Stimulated activated CD4-positive, alpha-beta T cell treated with anti-CD3 and anti-CD28 coated beads, Interleukin-1b, Interleukin-23, amount 100 ng/mL, for 4 hours (primary cell): ENCODE data around the gene ALPL.
"Not testable (repeated sequence)": the region's sequence is repeated elsewhere in the genome, so short reads cannot be mapped to it uniquely, and the experiment has no call there.

Source experiments
- DNase-seq, 2 donors: peaks; one replicate each; pipeline ENCODE4 v3.0.0-alpha.2; 2020; ENCODE audit warnings: low read depth in 2 of 2

Gene ALPL

DNA sequence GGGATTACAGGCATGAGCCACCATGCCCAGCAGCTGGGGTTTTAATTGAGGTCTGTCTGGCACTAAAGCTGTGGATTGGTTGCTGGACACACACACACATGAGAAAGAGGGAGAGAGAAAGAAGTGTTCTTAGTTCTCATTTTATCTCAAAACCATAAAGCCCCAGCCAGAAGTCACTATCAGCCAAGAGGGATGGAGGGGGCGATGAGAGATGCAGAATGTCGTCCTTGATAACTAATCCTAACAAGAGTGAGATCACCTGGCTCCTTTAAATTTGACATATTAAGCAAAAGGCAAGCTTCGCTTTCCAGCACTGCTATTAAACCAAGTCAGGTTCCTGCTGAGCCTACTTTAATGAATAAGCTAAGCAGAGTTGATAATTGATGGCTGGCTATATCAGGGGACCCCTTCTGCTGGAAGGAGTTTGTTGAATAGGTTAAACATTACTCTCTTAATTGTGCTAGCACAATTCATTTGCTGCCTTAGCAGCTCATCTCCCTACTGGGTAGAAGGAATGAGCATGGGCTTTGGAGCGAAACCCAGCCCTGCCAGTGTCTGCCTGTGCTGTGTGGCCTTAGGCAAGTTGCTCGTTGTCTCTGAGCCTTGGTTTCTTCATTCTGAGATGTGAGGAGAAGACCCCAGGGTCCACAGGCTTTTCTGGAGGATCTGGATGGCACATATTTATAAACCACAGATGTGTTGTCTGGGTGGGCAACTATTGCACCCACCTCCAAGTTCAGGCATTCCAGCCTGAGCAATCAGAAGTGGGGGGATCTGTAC lies 50.8 kb downstream of the ALPL start:
- DNase-seq: no peak

DNA sequence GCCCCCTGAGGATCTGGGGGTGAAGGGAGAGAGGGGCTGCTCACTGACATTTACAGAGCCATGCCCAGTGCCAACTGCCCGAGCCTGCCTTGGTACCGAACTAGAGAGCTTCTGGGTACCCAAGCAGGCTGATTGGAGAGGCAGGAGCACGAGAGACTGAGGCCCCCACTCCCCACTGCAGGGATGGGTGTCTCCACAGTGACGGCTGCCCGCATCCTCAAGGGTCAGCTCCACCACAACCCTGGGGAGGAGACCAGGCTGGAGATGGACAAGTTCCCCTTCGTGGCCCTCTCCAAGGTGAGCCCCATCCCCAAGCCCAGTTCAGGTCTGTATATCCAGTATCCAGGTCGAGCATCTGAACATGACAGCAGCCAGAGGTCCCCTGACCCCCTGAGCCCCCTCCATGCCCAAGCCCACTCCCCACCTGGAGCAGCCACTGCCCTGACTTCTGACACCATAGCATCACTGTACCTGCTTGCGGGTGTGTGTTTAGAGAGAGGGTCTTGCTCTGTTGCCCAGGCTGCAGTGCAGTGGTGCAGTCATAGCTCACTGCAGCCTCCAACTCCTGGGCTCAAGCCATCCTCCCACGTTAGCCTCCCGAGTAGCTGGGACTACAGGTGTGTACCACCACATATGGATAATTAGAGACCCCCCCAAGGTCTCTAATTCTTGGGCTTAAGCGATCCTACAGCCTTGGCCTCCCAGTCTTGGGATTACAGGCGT lies 51.9 kb downstream of the ALPL start:
- no peak for DNase-seq

DNA sequence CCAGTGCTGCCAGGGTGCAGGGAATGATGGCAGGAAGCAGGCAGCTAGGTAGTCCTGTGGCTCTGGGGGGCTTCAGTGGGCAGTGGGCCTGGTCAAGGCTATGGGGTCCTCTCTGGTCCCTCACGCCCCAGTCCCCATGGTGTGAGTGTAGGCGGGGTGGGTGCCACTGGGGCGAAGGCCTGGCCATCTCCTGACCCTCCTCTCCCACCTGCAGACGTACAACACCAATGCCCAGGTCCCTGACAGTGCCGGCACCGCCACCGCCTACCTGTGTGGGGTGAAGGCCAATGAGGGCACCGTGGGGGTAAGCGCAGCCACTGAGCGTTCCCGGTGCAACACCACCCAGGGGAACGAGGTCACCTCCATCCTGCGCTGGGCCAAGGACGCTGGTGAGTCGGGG lies 53.7 kb downstream of the ALPL start:
- no peak for DNase-seq

DNA sequence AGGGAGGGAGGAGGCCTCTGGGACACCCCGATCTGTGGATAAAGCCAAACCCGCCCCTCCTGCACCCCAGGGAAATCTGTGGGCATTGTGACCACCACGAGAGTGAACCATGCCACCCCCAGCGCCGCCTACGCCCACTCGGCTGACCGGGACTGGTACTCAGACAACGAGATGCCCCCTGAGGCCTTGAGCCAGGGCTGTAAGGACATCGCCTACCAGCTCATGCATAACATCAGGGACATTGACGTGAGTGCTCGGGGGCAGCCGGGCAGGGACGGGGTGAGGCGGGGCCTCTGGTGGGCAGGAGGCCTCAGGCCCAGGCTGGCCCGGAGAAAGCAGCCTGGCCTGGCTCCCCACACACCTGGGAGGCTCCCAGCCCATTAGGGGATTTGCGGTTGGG lies 54.7 kb downstream of the ALPL start:
- no peak for DNase-seq

DNA sequence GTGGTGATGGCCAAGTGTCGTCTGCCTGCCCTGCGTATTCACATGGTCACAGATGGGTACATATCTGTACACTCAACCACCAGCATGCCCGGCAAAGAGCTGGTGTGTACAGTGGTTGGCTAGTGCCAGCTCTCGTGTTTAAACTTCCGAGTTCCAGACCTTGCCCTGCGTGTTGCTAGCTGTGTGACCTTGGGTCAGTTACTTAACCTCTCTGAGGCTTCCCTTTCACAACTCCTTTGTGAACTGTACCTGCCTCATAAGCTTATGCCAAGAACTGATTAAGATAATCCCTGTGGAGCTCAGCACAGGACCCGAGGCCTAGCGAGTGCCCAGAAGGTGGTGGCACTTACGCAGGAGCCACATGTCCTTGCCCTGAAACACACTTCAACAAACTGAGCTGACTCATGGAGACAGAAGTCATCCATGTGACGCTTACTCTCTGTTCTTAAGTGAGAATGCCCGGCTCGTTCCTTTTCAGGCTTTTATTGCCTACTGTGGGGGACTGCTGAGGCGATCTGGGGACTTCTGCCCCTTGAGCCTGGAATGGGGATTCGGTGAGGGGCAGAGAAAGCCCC lies 55.4 kb downstream of the ALPL start:
- DNase-seq: no peak

DNA sequence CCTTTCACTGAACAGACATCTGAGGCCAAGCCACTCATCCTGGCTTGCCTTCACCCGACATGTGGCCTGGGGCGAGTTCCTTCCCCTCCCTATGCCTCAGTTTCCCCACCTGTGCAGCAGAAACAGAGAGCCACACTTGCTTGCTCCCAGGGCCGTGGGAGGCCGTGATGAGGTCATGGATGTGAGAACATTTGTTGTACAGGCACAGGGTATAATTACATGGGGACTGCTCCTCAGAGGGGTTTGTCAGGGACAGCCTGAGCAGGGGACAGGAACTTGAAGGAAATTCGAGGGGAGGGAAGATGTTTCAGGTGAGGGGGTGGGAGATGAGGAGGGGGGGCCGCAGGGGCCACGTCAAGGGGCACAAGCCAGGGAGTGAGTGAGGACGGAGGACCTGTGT lies 56.1 kb downstream of the ALPL start:
- no peak for DNase-seq

DNA sequence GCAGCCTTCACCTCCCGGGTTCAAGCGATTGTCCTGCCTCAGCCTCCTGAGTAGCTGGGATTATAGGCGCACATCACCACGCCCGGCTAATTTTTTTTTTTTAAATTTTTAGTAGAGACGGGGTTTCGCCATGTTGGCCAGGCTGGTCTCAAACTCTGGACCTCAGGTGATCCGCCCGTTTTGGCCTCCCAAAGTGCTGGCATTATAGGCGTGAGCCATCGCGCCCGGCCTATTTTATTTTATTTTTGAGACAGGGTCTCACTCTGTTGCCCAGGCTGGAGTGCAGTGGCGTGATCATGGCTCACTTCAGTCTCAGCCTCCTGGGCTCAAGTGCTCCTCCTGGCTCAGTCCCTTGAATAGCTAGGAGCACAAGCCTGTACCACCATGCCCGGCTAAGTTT lies 57.1 kb downstream of the ALPL start:
- DNase-seq: not testable (repeated sequence)

DNA sequence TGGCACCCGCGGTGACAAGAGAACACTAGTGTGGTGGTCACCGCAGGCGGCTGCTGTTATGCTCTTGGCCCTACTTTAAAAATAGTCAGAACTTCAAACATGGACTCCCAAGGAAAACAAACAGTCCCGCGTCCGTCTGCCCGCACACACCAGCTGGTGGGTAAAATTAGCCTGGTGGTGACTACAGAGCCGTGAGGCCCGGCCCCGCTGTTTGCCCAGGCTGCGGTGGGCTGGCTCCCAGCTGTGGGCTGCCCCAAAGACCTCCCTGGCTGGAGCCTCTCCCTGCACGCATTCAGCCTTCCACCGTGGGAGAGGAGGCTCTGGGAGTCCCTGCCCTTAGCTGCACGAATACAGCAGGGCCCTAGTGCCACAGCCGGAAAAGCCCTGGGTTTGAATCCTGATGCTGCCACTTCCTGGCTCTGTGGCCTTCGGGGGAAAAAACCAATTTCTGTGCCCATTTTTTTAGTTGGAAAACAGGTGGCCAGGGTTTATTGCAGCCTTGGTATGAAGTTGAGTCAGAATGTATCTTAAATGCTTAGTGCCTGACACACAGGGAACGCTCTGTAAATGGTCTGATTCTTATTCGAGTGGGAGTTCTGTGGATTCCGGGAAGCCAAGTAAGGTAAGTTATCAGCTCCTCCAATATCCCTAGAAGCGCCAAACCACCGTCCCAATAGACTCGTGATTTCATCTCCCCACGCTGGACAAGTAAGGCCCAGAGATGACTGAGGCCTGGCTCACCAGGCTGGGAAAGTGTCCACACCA lies 58.2 kb downstream of the ALPL start:
- no peak for DNase-seq

DNA sequence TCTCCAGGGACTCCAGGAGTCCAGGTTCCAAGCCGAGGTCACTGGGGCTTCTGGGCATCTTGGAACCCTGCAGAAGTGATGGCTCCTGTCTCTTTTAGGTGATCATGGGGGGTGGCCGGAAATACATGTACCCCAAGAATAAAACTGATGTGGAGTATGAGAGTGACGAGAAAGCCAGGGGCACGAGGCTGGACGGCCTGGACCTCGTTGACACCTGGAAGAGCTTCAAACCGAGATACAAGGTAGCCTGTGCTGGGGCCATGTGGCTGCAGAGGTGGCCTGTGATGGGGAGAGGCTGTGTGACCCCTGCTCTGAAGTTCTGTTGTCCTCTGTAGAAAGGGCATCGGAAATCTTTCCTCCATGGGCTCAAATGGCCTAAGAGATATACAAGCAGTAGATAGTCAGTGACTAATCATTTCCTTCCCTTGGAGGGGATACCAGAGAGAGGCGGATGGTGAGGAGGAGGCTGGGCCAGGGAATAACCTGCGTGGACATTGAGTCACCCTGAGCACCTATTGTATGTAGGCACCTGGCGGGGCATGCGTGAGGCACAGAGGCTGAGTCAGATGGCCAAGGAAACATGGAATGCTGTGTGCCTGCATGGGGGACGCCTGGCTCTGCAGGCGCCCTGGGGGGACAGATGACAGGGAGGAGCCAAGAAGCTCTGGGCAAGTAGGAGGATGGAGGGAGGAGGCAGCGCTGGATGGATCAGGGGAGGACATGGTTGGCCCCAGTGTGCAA lies 59.0 kb downstream of the ALPL start:
- DNase-seq: no peak

DNA sequence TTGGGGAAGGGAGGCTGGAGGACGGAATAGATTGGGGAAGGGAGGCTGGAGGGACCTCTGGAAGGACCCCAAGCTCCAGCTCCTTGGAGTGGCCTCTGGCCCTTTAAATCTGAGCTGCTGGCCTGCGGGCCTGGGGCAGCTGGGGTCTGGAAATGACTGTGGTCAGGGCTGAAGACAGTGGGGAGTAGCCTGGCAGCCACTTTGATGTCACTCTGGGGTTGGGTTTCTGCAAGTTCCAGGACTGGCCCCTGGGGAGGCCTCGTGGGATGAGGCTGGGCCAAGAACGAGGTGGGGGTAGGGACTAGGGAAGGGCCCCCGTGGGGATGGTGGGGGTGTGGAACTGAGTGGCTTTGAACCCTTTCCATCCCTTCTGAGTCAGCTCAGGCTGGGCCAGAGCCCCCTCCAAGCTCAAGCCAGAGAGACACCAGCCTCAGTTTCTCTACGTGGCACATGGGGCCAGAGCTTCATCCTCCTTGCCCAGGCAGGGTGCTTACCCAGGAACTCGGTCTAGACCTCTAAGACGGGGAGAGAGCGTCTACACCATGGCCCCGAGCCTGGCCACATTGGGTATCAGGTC lies 59.7 kb downstream of the ALPL start:
- DNase-seq: no peak

DNA sequence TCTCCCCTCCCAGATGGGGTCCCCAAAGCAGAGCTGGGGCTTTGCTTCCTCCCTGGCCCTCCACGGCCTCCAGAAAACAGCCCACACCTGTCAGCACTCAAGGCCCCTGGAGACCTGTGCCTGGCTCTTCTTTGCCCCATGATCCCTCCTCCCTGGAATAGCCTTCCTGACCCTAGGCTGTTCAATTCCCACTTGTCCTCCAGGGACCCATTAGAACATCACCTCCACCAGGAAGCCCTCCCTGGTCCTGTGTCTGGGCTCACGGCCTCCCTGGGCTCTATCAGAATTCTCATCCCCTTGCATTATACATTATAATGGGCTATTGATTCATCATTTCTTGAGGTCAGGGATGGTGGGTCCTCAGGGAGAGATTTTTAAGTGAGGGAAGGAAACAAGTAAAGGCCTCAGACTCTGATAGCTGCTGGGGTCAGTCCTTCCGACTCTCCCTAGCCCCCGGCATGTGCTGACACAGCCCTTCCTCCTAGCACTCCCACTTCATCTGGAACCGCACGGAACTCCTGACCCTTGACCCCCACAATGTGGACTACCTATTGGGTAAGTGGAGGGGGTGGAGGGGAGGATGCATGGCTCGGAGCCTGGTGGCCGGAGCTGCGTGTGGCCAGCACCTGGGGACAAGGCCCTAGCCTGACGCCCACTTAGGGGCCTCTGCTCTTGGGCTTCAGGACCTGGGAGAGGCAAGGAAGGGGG lies 60.8 kb downstream of the ALPL start:
- no peak for DNase-seq

DNA sequence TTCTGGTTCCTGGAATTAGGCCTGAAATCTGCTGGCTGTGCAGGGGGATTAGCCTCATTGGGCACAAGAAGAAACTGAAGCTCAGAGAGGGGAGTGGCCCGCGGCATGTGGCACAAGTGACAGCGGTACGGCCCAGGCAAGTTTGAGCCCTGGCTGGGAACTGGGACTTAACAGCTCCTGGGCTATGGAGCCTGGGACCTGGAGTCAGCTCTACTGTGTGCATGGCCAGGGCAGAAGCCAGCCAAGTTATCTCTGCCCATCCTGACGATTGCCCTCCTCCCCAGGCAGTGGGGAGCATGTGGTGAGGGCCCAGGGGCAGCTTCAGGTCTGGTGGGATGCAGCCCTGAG lies 61.3 kb downstream of the ALPL start:
- DNase-seq: no peak

DNA sequence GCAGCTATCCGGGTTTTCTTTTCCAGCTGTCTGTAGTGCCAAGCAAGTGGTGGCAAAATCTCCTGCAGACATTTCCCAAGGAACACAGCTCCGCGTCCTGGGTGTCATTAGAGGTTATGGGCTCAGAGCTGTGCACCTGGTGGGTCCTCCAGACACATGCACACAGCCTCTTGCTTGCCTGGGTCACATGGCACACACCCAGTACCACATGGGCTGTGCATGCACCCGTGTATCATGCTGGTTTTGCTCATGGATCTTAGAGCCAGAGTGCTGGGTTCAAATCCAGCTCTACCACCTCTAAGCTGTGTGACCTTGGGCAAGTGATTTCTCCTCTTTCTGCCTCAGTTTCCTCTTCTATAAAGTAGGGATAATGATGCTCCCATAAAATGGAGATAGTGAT lies 61.7 kb downstream of the ALPL start:
- DNase-seq: no peak

DNA sequence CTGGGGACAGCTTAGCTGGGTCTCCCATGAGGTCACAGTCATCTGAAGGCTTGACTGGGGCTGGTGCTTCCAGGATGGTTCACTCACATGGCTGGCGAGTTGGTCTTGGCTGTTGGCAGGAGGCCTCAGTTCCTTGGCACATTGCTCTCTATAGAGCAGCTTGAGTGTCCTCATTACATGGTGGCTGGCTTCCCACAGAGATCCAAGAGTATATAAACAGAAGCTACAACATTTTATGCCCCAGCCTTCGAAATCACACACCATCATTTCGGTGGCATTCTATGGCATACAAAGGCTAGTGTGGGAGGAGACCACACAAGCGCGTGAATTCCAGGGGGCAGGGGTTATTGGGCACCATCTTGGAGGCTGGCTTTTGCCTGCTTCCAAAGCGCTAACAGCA lies 63.0 kb downstream of the ALPL start:
- no peak for DNase-seq

DNA sequence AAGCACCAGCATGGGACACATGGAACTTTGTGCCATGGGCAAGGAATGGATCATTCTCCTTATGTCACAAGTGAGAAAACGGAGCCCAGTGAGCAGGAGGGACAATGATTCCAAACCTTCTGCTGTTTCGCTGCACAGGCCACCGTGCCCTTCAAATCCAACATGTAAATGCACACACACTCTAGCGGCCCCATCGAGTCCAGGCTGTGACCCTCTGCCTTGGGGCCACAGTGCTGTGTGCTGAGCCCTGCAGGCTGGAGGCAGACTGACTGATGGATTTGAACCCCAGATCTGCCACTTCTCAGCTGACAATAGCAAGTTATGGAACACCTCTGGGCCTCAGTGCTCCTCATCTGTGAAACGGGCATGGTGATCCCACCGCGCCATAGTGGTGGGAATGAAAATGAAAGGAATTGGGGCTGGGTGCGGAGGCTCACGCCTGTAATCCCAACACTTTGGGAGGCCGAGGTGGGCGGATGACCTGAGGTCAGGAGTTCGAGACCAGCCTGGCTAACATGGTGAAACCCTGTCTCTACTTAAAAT lies 63.6 kb downstream of the ALPL start:
- DNase-seq: no peak

DNA sequence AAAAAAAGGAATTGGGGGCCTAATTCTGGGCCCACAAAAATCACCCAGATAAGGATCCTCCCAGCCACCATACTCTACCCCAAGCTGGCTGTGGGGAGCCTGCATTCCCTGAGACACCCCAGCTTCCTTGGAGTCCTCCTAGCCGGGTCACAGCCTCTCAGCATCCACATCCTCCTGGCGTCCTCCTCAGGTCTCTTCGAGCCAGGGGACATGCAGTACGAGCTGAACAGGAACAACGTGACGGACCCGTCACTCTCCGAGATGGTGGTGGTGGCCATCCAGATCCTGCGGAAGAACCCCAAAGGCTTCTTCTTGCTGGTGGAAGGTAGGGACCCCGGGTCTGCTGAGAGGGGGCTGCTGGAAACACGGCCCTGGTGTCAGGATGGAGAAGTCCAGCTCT lies 64.3 kb downstream of the ALPL start:
- no peak for DNase-seq

DNA sequence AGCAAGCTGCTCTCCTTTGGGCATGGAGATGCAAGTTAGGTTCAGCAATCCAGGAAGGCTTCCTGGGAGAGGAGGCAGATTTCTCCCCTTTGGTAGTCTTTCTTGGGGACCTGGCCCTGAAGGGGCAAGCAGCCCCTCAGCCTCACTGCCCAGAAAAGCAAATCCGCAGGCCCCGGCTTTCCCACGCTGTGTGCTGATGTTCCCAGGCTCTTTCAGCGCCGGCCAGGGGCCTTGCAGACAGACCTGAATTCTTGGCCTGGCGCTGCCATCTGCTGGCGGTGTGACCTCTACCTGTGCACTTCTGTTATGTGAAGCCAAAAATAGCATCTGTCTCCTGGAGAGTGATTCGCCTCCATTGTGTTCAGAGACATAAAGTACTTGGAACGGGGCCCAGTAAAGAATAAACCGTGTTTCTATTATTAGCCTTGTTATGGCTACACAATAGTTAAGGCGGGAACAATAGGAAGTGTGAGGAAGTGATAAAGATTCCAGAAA lies 64.8 kb downstream of the ALPL start:
- no peak for DNase-seq

DNA sequence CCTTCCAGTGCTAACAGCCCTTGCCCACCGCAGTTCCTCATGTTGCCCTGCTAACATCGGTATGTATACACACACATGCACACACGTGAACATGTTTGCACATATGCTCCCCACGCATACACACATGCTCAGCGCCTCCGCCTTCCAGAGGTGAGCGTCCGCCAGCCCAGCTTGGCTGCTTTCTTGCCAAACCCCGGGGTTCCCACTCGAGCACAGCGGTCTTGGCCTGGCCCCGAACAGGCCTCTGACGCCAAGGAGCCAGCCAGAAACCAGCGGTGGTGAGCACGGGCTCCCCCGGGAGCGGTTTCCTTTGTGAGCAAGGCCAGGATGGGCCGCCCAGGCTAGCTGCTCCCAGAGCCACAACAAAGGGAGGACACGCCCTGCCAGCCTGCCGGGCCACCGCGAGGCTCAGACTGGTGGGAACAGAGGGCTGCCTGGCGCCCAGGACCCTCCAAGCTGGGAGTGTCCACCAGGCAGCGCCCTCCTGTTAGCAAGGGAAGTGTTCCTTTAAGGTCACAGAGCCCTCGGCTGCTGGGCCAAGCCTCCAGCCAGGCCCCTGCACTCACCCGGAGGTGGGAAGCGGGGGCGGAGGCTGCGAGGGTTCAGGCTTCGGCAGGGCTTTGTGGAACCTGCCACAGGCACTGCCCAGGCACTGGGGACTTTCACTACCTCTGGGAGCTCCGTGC lies 65.4 kb downstream of the ALPL start:
- DNase-seq: no peak

DNA sequence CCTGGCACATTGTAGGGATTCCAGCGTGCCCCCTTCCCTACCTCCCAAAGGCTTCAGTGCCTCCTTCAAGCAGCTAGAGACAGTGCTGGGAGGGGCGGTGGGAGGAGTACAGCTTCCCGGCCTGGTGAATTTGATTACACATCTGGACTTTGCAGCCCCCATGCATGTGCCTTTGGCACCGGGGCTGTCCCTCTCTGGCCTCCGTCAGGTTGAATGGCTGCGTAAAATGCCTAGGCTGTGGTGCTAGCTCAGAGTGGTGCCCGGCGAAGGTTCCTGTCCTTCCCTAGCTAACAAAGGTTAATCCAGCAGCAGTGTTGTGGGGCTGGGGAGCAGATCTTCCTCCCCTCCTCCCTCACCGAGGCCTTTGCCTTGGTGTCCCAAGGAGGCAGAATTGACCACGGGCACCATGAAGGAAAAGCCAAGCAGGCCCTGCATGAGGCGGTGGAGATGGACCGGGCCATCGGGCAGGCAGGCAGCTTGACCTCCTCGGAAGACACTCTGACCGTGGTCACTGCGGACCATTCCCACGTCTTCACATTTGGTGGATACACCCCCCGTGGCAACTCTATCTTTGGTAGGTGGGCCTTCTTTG lies 66.2 kb downstream of the ALPL start:
- no peak for DNase-seq
